HepG2 (cell line): Measurements from ENCODE around the gene FAM3C. TPM values are rescaled to one million over a fixed set of nuclear protein-coding genes. Genes with fewer than 3 reads are reported as not detected.

Experiments used
- AGO1 ChIP-seq: fragments of 200-400 bp; formaldehyde crosslinking; IDR thresholded peaks from 2 replicates; pipeline ENCODE4 v1.6.1; 2017; ENCODE audit warnings: mild to moderate bottlenecking, low read depth, low read length, moderate library complexity; ENCODE audit not compliant: poor library complexity, severe bottlenecking
- MTA3 ChIP-seq: sonication (generic); formaldehyde crosslinking; IDR thresholded peaks from 2 replicates; pipeline ENCODE4 v1.4.0; 2020; ENCODE audit warnings: missing genetic modification reagents
- PAX8 ChIP-seq: sonication (generic); formaldehyde crosslinking; IDR thresholded peaks from 2 replicates; pipeline ENCODE4 v1.8.0; 2022; ENCODE audit warnings: mild to moderate bottlenecking, missing genetic modification reagents, borderline replicate concordance
- PHB2 ChIP-seq: fragments of 450-650 bp; IDR thresholded peaks from 2 replicates; pipeline ENCODE4 v1.6.1; 2018; ENCODE audit not compliant: partially characterized antibody
- PRMT3 ChIP-seq: sonication (generic); formaldehyde crosslinking; IDR thresholded peaks from 2 replicates; pipeline ENCODE4 v1.8.1; 2022; ENCODE audit warnings: low read depth, mild to moderate bottlenecking, moderate library complexity, missing genetic modification reagents, borderline replicate concordance
- RNF219 ChIP-seq: sonication (generic); formaldehyde crosslinking; IDR thresholded peaks from 2 replicates; pipeline ENCODE4 v1.5.0; 2020; ENCODE audit warnings: mild to moderate bottlenecking, missing genetic modification reagents
- STAT5B ChIP-seq: sonication (generic); formaldehyde crosslinking; IDR thresholded peaks from 2 replicates; pipeline ENCODE4 v1.4.0; 2020; ENCODE audit warnings: missing genetic modification reagents
- TOPORS ChIP-seq: sonication (generic); formaldehyde crosslinking; IDR thresholded peaks from 2 replicates; pipeline ENCODE4 v1.8.0; 2023; ENCODE audit warnings: mild to moderate bottlenecking, missing genetic modification reagents
- ZNF263 ChIP-seq: sonication (generic); formaldehyde crosslinking; IDR thresholded peaks from 2 replicates; pipeline ENCODE4 v1.4.0; 2020; ENCODE audit warnings: missing genetic modification reagents
- ZNF276 ChIP-seq: sonication (generic); formaldehyde crosslinking; IDR thresholded peaks from 2 replicates; pipeline ENCODE4 v1.4.0; 2020; ENCODE audit warnings: mild to moderate bottlenecking, low read depth, missing genetic modification reagents
- ZNF407 ChIP-seq: sonication (generic); formaldehyde crosslinking; IDR thresholded peaks from one replicate; pipeline ENCODE4 v1.5.1; 2020; ENCODE audit warnings: mild to moderate bottlenecking, missing genetic modification reagents; ENCODE audit errors: not compliant biosample characterization
- polyA plus RNA-seq, 8 experiments: library from polyadenylated mRNA; depleted of rRNA in 3 of 8; stranded (reverse) in 7 of 8; unstranded in 1 of 8; fragments of >200 nt; fragmentation: Illumina TruSeq in 4 of 8; extraction: Trizol in 4 of 8; gene quantifications; 2 replicates each; pipeline versions ENCODE4 v1.2.1 to v1.2.3, GENCODE V29; 2011 to 2016; ENCODE audit warnings: low read depth in 4 of 8, missing spikeins in 1 of 8, mixed read lengths in 1 of 8; ENCODE audit not compliant: insufficient read depth in 1 of 8
- total RNA-seq, 5 experiments: library from RNA; depleted of rRNA; stranded (reverse); fragments of >200 nt; fragmentation: Illumina TruSeq; extraction: Trizol; gene quantifications; 2 replicates each; pipeline ENCODE4 v1.2.3, GENCODE V29; 2016; ENCODE audit warnings: low read depth in 1 of 5

The FAM3C gene
- total and polyA plus RNA-seq, 2 of the 13 experiments (the other 11 are each of a cell fraction or from before 2014, with no cell fraction given), result 14.6 to 16.0 TPM

GRCh38 chr7:121395961-121396757, at the start of gene FAM3C (continued):
- TF ChIP-seq RNF219 (peak; percentile 32; the same call in 1 of the 2 replicates), STAT5B (CRISPR knock-in tag) (no peak), TOPORS (0 out of 2 replicates have a peak, but pooled peaks have one; percentile 31), ZNF407 (CRISPR knock-in tag) (peak; percentile 66), ZNF276 (CRISPR knock-in tag) (peak; percentile 50; the same call in 1 of the 2 replicates), ZNF263 (CRISPR knock-in tag) (0 out of 2 replicates have a peak, but pooled peaks have one; percentile 22), PHB2 (no peak), PRMT3 (no peak), PAX8 (CRISPR knock-in tag) (no peak), MTA3 (CRISPR knock-in tag) (no peak), AGO1 (peak; percentile 38)
